Activated CD4-positive, CD25-positive, alpha-beta regulatory T cell treated with anti-CD3 and anti-CD28 coated beads, Interleukin-2, amount 50 U/mL, for 24 hours (primary cell): ENCODE data around the gene TMEM132D.
"Not testable (repeated sequence)": the region's sequence is repeated elsewhere in the genome, so short reads cannot be mapped to it uniquely, and the experiment has no call there.

Source experiments
- ATAC-seq, 2 donors: fragments of 150-1000 bp; cut with Tn5 transposase; one replicate each; pipeline ENCODE4 v1.10.0; 2021; ENCODE audit warnings: mild to moderate bottlenecking in 1 of 2, moderate library complexity in 1 of 2

Gene TMEM132D

GRCh38 chr12:129213551-129213950, 690.3 kb downstream of the TMEM132D start:
- no peak for ATAC-seq

DNA sequence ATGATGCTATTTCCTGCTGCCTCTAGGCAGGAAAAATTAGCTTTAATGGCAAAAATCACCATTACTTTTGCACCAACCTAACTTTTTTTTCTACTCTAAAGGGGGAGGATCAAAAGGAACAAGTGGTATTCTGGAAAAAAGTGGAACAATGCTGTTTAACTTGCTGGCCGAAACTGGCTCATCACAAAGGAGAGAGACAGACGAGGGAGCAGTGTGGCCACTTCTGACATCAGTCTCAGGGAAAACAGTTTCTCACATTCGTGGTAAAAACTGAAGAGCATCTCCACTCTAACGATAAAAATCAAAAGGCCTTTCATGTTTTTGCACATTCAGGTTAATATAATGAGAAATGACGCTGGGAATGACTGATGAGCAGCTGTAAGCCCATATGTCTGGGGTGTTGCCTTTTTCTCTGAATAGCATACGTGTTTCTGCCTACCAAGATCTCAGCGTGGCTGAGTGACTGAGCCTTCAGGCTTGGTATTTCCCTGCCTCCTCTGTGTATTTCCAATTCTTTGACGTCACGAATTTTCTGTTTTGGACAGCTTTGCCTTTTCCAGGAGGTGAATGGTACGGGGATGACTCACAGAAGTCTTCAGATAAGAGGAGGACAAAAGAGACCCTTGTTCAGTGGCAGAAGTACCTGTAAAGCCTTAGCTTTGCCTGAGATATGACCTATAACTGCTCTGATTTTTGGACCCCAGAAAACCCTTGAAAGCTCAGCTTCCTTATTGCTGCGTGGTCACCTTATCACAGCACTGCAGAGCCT, 691.8 kb downstream of the TMEM132D start:
- no peak for ATAC-seq

GRCh38 chr12:129208566-129208965, 695.3 kb downstream of the TMEM132D start:
- ATAC-seq, result no peak

- no peak for ATAC-seq
Observed at GRCh38 chr12:129207084-129207483, 696.7 kb downstream of the TMEM132D start.

DNA sequence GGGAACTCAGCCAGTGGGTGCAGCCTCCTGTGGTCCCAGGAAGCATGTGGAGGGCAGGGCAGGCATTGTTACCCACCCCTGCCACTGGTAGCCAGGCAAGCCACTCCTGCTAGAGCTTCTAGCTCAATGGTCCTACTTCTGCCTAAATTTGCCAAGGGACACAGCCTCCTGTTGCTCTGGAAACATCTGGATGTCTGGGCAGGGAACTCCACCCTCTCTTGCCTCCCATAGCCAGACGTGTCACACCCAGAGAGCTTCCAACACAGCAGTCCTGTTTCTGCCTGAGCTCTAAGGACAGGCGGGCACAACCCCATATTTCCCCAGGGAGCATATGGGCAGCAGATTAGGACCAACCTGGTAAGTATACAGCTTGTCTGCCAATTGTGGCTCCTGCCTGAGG, 700.4 kb downstream of the TMEM132D start:
- ATAC-seq, result no peak

DNA sequence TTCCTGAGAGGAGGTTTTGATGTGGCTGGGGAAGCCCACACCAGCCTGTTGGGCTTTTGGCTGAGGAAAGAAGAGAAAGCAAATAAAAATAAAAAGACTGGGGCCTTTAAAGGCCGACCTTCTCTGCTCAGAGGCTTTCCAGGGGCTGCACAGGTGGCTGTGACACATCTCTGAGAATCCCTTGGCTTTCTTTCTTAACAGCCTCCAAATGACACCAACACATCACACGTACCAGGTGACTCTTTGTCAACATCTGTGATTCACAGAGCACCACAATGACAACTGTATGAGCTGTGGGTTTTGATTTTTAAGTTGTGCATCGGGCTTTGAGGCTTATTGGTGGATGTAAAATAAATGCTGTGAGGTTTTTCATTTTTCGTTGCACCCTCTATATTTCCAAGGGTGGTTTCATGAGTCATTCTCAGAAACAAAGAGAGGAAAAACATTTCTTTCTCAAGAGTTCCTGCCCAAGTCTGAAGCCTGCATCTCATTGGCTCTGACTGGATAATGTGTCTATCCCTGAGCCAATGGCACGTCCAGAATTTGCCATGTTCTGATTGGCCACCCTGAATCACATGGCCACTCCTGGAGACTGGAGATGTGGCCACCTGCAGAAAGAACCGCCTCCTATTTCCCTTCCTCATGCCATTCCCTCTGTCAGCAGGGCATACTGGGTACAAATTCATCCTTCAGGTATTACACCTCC, 701.6 kb downstream of the TMEM132D start:
- no peak for ATAC-seq

- no peak for ATAC-seq
Observed at GRCh38 chr12:129201029-129201428, 702.8 kb downstream of the TMEM132D start.

- no peak for ATAC-seq
Observed at GRCh38 chr12:129200576-129200975, 703.2 kb downstream of the TMEM132D start.

DNA sequence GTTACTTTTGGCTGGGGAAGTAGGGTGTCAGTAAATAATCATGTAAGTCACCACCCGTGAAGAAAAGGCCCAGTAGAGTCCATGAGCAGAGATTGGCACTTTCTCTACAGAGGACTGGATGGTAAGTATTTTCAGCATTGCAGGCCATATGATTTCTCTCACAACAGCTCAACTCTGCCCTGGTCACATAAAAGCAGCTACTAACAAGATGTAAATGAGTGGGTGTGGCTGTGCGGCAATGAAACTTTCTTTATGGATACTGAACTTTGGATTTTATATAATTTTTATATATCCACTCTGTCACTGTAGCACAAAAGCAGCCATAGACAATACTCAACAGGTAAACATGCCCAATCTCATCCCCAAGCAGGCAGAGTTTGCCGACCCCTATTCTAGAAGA, 706.9 kb downstream of the TMEM132D start:
- no peak for ATAC-seq

DNA sequence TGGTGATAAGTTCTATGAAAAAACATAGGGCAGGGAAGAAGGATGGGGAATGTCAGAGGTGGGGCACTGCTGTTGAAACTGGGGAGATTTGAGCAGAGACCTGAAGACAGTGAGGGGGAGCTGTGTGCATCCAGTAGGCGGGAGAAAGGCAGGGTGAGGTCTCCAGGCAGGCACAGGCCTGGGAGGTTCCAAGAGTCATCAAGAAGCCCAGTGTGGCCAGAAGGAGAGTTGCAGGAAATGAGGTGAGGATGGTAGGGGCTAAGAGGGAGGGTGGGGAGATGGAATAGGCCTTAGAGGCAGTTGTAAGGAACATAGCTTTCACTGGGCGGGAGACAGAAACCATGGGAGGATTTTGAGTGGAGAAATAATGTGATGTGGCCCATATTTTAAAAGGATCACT, 708.7 kb downstream of the TMEM132D start:
- ATAC-seq, result no peak

- ATAC-seq, result no peak
Observed at GRCh38 chr12:129193263-129193871, 710.5 kb downstream of the TMEM132D start.

DNA sequence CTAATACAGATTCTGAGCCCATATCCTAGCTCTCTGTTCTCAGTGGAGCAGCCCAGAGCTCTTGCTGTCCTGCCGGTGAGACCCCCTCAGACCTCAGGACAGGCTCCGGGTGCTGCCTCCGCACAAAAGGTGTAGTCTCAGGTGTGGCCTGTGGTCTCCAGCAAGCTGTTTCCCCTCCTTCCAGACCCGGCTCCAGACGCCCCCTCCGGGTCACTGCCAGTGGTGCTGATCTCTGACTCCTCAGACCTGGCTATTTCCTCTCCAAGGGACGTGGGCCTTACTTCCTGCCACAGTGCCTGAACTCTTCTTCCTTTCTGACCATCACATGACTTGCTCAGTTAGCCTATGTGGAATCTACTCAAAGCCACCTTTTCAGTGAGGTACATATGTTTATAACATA, 713.0 kb downstream of the TMEM132D start:
- no peak for ATAC-seq

- not testable (repeated sequence) for ATAC-seq
Observed at GRCh38 chr12:129189879-129190278, 713.9 kb downstream of the TMEM132D start.

DNA sequence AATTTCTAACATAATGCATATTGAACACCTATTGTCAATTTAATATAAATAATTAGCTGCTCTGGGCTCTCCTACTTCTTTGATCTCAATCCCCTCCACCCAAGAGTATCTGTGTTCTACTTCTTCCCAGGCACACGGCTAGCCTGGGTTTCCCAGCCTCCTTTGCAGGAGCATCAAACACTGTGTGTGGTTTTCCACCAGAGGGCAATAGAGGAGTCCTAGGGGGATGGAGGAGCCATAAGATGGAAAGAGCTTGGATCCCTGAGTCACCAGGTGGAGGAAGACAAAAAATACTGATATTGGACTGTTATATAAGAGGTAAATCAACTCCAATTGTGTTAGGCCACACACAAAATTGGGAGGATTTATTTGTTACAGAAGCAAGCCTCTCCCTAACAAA, 716.9 kb downstream of the TMEM132D start:
- no peak for ATAC-seq

DNA sequence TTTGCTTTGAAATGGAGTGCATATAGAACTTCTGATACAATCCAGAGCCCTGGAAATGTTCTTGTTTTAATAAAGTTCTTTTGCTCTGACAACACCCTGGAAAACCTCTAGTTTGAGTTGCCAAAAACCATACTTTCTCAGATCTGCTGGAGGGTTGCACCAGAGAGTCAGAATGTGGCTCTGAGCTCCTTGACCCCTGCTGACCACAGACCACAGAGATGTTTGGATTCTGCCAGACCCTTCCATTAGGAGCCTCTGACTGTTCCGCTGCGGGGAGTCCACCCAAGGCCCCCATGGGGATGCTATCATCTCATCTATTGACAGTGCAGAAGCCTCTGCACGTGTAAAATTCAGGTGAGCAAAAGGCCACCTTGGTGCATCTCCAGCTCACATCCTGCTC, 718.0 kb downstream of the TMEM132D start:
- ATAC-seq, result no peak

GRCh38 chr12:129184127-129184928, 719.5 kb downstream of the TMEM132D start:
- ATAC-seq, result no peak

GRCh38 chr12:129179941-129180553, 723.8 kb downstream of the TMEM132D start:
- ATAC-seq, result no peak

- ATAC-seq, result no peak
Observed at GRCh38 chr12:129169928-129170327, 733.9 kb downstream of the TMEM132D start.

DNA sequence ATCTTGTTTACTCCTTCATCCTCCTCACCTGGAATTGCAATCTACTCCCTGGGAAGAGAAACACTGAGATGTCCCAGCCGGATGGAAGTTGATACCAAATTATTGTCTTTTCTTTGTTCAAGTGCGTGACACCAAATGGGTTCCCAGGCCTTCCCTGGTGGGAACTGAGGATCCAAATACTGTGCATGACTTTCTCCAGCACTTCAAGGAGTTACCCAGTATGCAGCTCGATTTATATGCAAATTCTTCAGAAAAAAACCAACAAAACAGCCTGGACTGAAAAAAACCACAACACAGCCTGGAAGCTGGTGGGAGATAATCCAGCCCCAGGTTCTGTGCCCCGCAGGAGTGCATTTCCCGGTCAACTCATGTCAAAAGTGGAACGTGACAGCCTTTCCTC, 740.0 kb downstream of the TMEM132D start:
- ATAC-seq, result no peak

DNA sequence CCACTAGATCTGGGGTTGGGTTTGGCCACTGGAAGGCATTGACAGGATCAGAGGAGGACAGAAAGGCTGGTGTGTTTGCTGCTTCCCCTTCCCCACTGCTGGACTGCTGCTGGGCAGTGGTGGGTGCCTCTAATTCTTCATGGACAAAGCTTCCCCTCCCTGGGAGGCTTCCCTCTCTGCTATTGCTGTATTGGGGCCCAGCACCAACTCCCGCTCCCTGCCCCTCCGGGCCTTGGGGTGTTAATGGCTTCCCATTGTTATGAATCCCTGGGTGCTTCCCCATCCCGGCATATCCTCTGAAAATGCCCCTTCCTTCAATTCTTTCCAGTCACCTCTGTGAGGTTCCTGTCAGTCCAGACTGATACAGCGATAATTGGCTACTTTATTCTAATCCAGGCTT, 740.4 kb downstream of the TMEM132D start:
- no peak for ATAC-seq

- ATAC-seq, result no peak
Observed at GRCh38 chr12:129162805-129163204, 741.0 kb downstream of the TMEM132D start.

DNA sequence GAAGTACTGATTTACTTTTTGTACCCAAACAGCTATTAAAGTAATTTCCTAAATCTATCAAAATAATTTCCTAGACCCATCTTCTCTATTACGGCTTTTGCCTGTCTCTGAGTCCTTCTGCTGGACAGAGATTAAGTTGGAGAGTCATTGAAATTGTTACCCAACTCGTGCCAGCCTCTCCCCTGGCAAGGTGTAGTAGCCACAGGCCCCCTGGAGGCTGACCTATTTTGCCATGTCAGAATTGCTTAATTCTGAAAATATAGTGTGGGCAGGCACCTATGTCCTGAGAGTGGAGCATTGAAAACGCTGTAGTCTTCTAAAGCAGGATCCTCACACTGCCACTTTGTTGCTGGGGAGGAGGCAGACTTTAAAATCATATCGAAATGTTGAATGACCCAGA, 742.3 kb downstream of the TMEM132D start:
- ATAC-seq, result no peak

- ATAC-seq, result no peak
Observed at GRCh38 chr12:129160282-129160681, 743.5 kb downstream of the TMEM132D start.
